ENCODE results near the gene POLL.

- TF ChIP-seq CTCF (IDR thresholded peaks at IDR 0.05), result no peak
- TF ChIP-seq POLR2A (IDR thresholded peaks at IDR 0.05), result no peak
These were observed 19.9 kb downstream of the POLL start for GRCh38 chr10:101568054-101568745.
